GM19328 (cell line): Measurements from ENCODE around the gene GPC6.
A peak's percentile ranks its signal among the peaks of the same experiment; 100 is the strongest.
"Not testable (repeated sequence)": the region's sequence is repeated elsewhere in the genome, so short reads cannot be mapped to it uniquely, and the experiment has no call there.

ENCODE experiments used
- ATAC-seq: cut with Tn5 transposase; IDR thresholded peaks from one replicate; pipeline ENCODE4 v1.9.1; 2021; ENCODE audit warnings: mild to moderate bottlenecking, moderate library complexity; ENCODE audit not compliant: unreplicated experiment

GPC6 gene

DNA sequence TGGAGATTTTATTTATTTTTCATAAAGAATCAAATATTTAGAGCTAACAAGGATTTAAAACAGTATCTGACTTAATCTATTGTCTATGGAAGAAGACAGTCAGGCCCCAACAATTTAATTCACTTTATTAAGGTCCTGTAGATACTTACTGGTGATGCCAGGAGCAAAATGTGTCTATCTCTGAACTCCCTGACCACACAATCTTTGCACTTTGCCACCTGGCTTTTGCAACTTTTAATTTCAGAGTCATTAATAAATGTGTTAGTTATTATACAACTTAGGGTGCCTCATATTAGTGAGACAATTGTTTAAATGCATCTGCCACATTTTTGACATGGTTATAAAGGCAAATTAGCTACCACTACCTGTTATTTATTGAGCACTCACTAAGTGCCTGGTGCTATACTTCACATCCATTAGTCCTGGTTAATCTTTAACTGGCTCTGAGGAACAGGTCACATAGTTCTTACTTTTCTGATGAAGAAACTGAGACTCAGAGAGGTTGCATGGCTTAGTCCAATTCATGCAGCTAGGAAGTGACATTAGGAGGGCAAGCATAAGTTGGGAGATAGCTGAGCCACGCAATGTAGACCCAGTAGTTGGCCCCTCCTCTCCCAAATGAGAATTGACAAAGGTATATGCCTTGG lies 955.0 kb downstream of the GPC6 start:
- no peak for ATAC-seq

DNA sequence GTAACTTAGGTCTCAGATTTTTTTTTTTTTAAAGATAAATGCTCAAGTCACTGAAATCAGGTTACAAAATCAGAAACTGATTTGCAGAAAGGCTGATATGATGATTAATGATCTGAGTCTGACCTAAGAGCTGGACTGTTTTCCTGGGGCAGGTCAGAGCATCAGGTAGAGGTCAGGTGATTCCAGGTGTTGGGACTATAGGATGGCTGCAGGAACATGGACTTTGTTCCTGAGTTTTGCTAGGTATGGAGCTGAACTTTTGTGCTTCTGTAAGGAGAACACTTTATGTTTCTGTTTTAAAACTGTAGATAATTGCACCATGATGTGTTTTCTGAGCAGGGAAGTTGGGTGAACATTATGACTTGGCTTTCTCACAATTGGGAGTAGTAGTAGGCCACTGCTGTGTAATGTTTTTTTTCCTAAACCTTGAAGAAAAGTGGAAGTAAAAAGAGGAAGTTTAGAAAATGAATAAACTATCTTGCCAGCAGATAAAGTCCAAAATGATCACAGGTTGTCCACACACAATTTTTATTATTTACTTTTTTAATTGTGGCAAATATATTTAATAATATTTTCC lies 955.7 kb downstream of the GPC6 start:
- ATAC-seq = no peak

- no peak for ATAC-seq
Measured at GRCh38 chr13:94186470-94186869, 959.9 kb downstream of the GPC6 start.

- no peak for ATAC-seq
Measured at GRCh38 chr13:94188201-94188854, 961.7 kb downstream of the GPC6 start.

GRCh38 chr13:94192431-94192975 lies 965.9 kb downstream of the GPC6 start:
- ATAC-seq = no peak

GRCh38 chr13:94195715-94196114 lies 969.1 kb downstream of the GPC6 start:
- no peak for ATAC-seq

GRCh38 chr13:94196413-94196812 lies 969.8 kb downstream of the GPC6 start:
- ATAC-seq = no peak

DNA sequence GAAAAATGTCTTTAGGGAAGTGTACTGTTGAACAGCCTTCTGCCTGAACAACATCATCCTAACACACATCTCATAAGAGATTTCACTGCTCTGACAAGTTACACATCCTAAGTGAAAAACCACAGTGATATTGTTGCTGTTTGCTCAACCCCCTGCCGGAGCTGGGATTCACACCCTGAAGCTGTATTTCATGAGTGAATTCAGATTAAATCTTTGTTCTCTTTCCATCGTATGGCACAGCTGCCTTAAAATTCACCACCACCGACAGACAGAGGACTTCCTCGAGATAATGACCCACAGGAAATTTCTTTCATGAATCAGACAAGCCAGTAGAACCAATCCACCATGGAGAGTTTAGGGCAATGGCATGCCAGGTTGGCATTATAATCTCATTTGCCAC lies 972.1 kb downstream of the GPC6 start:
- no peak for ATAC-seq

- ATAC-seq = no peak
Measured at GRCh38 chr13:94199135-94199534, 972.5 kb downstream of the GPC6 start.

GRCh38 chr13:94201022-94201421 lies 974.4 kb downstream of the GPC6 start:
- no peak for ATAC-seq

DNA sequence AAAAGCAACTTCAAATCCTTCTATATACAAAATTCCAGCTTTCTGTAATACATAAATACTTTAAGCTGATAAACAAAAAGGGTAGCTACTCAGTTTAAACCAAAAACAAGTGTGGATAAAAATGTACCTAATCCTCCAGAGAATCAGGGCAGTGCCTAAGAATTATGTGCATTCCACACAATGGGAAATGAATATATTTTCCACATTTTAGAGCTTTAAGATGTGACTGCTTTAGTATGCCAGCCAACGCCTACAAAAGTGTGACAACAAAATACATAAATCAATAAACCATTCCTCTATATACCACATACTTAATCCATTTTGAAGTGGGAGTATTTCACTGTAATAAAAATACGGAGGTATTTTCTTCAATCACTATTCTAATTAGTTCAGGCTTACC lies 977.6 kb downstream of the GPC6 start:
- ATAC-seq = no peak

DNA sequence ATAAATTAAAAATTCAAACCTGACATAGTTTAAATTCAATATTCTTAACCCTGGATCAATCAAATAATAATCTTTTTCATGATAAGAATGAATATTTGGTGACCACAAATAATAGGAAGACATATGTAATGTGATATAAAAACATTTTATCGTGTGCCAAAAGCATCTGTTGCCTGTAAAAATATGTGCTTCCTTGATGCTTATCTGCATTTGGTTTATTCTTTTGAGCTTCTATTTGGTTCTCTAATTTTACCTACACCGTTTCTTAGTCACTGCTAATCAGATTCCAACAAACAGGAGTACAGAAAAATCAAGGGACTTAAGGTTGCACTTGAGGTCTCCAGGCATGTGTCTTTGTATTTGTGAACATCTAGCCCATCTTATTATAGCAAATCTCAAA lies 978.3 kb downstream of the GPC6 start:
- no peak for ATAC-seq

GRCh38 chr13:94205896-94206295 lies 979.3 kb downstream of the GPC6 start:
- ATAC-seq = no peak

DNA sequence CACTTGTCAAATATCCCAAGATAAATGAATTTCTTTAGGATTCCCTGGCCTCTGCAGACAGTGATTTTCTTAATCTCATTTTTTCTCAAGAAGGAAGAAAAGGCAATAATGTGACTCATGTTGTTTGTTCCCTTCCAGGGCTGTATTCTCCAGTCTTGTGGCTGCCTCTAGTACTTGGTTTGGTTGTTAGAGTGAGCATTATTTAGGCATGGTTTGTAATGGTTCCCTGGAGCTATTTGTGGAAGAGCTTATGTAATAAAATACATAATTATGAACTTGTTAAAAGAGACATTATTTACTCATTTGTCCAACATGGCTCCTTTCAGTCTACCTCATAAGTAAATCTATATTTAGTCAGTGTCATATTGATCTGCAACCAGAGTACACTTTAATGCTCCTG lies 982.5 kb downstream of the GPC6 start:
- ATAC-seq = no peak

DNA sequence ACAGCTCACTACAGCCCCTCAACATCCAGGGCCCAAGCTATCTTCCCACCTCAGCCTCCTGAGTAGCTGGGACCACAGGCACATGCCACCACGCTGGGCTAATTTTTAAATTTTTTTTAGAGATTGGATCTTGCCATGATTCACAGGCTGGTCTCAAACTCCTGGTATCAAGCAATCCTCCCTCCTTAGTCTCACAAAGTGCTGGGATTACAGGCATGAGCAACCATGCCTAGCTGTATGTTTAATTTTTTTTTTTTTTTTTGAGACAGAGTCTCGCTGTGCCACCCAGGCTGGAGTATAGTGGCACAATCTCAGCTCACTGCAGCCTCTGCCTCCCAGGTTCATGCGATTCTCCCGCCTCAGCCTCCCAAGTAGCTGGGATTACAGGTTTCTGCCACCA lies 983.3 kb downstream of the GPC6 start:
- not testable (repeated sequence) for ATAC-seq

GRCh38 chr13:94210816-94211215 lies 984.2 kb downstream of the GPC6 start:
- peak; percentile 96 for ATAC-seq

- no peak for ATAC-seq
Measured at GRCh38 chr13:94212196-94212595, 985.6 kb downstream of the GPC6 start.

DNA sequence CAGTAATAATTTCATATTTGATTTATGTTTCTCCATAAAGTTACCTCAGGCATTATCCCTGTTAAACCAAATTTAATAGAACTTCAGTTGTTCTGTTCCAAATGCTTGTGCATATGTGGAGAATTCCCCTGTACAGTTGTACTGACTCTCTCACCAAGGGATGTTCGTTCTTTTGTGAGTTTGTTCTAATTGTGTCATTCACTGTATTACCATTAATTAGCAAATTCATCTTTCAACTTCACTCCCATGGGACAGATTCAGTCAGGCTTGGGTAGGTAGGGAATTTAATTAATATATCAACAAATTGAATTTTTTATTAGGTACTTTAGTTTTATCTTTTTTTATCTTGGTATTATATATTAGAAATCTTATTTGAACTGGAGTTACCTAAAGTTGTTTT lies 987.5 kb downstream of the GPC6 start:
- ATAC-seq = no peak

- ATAC-seq = no peak
Measured at GRCh38 chr13:94214975-94215374, 988.4 kb downstream of the GPC6 start.

DNA sequence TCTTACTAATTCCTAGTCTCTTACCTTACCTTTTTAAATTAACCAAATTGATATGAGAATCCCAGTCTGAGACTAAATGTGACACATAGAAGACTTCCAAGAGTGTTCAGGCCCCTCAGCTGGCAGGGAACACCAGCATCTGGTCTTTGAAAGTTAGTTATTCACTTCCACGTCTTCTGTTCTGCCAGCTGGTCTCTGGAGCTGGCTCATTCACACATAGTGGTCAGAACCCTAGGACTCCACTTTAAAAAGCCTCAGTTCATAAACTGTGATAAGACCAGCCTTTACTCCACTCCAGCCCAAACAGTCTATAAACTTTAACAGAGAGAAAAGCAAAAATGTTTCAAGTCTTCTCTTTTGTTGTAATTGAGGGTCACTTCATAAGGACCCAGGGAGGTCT lies 989.9 kb downstream of the GPC6 start:
- ATAC-seq = no peak

- no peak for ATAC-seq
Measured at GRCh38 chr13:94217370-94217769, 990.8 kb downstream of the GPC6 start.

DNA sequence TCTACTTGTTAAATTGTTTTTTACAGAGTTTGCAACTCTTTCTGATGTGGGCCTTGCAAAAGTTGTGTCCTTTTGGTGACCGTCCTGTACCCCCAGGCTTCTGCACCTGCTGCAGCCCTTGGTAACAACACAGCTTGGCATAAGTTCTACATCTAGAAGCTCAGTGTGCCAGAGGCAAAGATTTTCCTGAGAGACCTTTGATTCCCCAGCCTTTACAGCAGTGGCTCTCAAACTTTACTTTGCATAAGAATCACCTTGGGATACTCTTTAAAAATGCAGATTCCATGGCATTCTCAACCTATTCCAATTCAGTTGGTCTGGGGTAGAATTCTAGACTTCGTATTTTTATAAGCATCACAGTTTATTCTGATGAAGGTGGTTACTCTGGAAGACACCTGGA lies 991.9 kb downstream of the GPC6 start:
- no peak for ATAC-seq
